B cell (primary cell): ENCODE measurements around the gene SLCO4C1. TPM values are rescaled to one million over a fixed set of nuclear protein-coding genes. Genes with fewer than 3 reads are reported as not detected.

Experiments used
- ATAC-seq: fragments of 200-7000 bp; cut with Tn5 transposase; one replicate; pipeline ENCODE4 v1.10.0; 2021; ENCODE audit warnings: low read depth, mild to moderate bottlenecking, moderate number of reproducible peaks, moderate library complexity
- CTCF ChIA-PET: fragments of 350-600 bp; sonication (Branson Sonifier 250); formaldehyde crosslinking; loops from one replicate; lab custom pipeline; 2021; ENCODE audit warnings: antibody characterized with exemption, inconsistent platforms; lab: Charles Lee
- POLR2A ChIA-PET: fragments of 350-600 bp; sonication (Branson Sonifier 250); formaldehyde crosslinking; loops from one replicate; lab custom pipeline; 2021; ENCODE audit warnings: antibody characterized with exemption; lab: Charles Lee
- DNase-seq: peaks from one replicate; pipeline ENCODE4 v3.0.0; 2013
- H2AFZ ChIP-seq: 2 replicates; pipeline ENCODE4 v1.6.1; 2012; ENCODE audit warnings: mild to moderate bottlenecking, low read depth, low read length; ENCODE audit not compliant: insufficient read depth, poor library complexity, severe bottlenecking
- H3K27ac ChIP-seq, 2 donors: 1 replicate in 1 of 2; 2 replicates in 1 of 2; pipeline ENCODE4 v1.5.1; 2012 to 2013; ENCODE audit warnings: low read length in 2 of 2, mild to moderate bottlenecking in 2 of 2, moderate library complexity in 1 of 2
- H3K27me3 ChIP-seq, 4 experiments: fragments of 200-600 bp in 1 of 4; sonication (generic) in 1 of 4; replicated peaks in 1 of 4; 1 replicate in 2 of 4; 2 replicates in 2 of 4; pipeline versions ENCODE4 v1.6.1 to v1.7.0; 2013 to 2016; ENCODE audit warnings: low read length in 3 of 4, mild to moderate bottlenecking in 2 of 4, mixed read lengths in 1 of 4, moderate library complexity in 1 of 4; ENCODE audit not compliant: insufficient read depth in 4 of 4, control insufficient read depth in 3 of 4; ENCODE audit errors: control extremely low read depth in 1 of 4
- H3K36me3 ChIP-seq, 2 experiments: replicated peaks in 1 of 2; 1 replicate in 1 of 2; 2 replicates in 1 of 2; pipeline versions ENCODE4 v1.6.1 to v1.7.1; 2013; ENCODE audit warnings: low read length in 1 of 2; ENCODE audit not compliant: insufficient read depth in 2 of 2, control insufficient read depth in 1 of 2; ENCODE audit errors: control extremely low read depth in 1 of 2, extremely low read depth in 1 of 2
- H3K4me1 ChIP-seq, 2 donors: fragments of 200-600 bp in 1 of 2; sonication (generic) in 1 of 2; 1 replicate in 1 of 2; 2 replicates in 1 of 2; pipeline versions ENCODE4 v1.5.1 to v1.6.1; 2013 to 2017; ENCODE audit warnings: low read length in 2 of 2; ENCODE audit not compliant: control insufficient read depth in 2 of 2, insufficient read depth in 2 of 2
- H3K4me2 ChIP-seq: replicated peaks from 2 replicates; pipeline ENCODE3; 2012; ENCODE audit warnings: mild to moderate bottlenecking, low read depth, low read length; ENCODE audit not compliant: poor library complexity, severe bottlenecking
- H3K4me3 ChIP-seq, 5 experiments: fragments of 200-600 bp in 1 of 5; sonication (generic) in 1 of 5; 1 replicate in 3 of 5; 2 replicates in 2 of 5; pipeline versions ENCODE4 v1.5.1 to v1.7.0; 2011 to 2016; ENCODE audit warnings: low read length in 4 of 5, mild to moderate bottlenecking in 4 of 5, low read depth in 2 of 5, control low read depth in 1 of 5, moderate library complexity in 1 of 5; ENCODE audit not compliant: insufficient read depth in 1 of 5; ENCODE audit errors: control extremely low read depth in 1 of 5, extremely low read depth in 1 of 5
- H3K79me2 ChIP-seq: fragments of 200-600 bp; sonication (generic); one replicate; pipeline ENCODE4 v1.6.0; 2016; ENCODE audit warnings: low read length; ENCODE audit not compliant: control insufficient read depth, insufficient read depth
- H3K9ac ChIP-seq: fragments of 200-600 bp; sonication (generic); 2 replicates; pipeline ENCODE4 v1.6.1; 2017; ENCODE audit warnings: mild to moderate bottlenecking, low read length, moderate library complexity
- H3K9me3 ChIP-seq, 3 donors: one replicate each; pipeline versions ENCODE4 v1.6.1 to v1.7.1; 2013; ENCODE audit warnings: low read length in 2 of 3; ENCODE audit not compliant: control insufficient read depth in 2 of 3, insufficient read depth in 1 of 3; ENCODE audit errors: control extremely low read depth in 1 of 3
- H4K20me1 ChIP-seq: 2 replicates; pipeline ENCODE4 v1.6.0; 2012; ENCODE audit warnings: mild to moderate bottlenecking, low read length; ENCODE audit not compliant: insufficient read depth, control insufficient read depth, poor library complexity, severe bottlenecking
- H3K27ac Mint-ChIP-seq: one replicate; pipeline ENCODE4 v1.8.0; 2021; ENCODE audit warnings: mixed read lengths
- H3K27me3 Mint-ChIP-seq: one replicate; pipeline ENCODE4 v1.8.0; 2021; ENCODE audit warnings: mixed read lengths
- H3K4me1 Mint-ChIP-seq: one replicate; pipeline ENCODE4 v1.8.0; 2021; ENCODE audit warnings: mixed read lengths
- H3K4me3 Mint-ChIP-seq: one replicate; pipeline ENCODE4 v1.8.0; 2021; ENCODE audit warnings: mixed read lengths
- H3K9me3 Mint-ChIP-seq: one replicate; pipeline ENCODE4 v1.8.0; 2022; ENCODE audit warnings: mixed read lengths; ENCODE audit not compliant: insufficient read depth
- EZH2 ChIP-seq: IDR thresholded peaks from 2 replicates; pipeline ENCODE4 v1.6.1; 2012; ENCODE audit warnings: borderline replicate concordance, low read depth, mild to moderate bottlenecking, moderate library complexity, low read length; ENCODE audit not compliant: insufficient read depth, poor library complexity, severe bottlenecking
- WGBS: methylation state at CpG from one replicate; pipeline ENCODE4 v1.1.5; 2013; ENCODE audit warnings: missing lambda C conversion rate; ENCODE audit not compliant: insufficient coverage; 5-methylcytosine and 5-hydroxymethylcytosine counted together
- intact Hi-C: fragments of 100-400 bp; cut with micrococcal nuclease; formaldehyde crosslinking; loops from one replicate; pipeline ENCODE4 v1.10.0; 2022
- polyA plus RNA-seq: library from polyadenylated mRNA; depleted of rRNA; stranded (reverse); fragments of >200 nt; gene quantifications from 2 replicates; pipeline ENCODE4 v1.2.3, GENCODE V29; 2012
- total RNA-seq, 2 donors: library from RNA; stranded (reverse); fragments of 120-200 nt in 1 of 2; gene quantifications; 1 replicate in 1 of 2; 2 replicates in 1 of 2; pipeline versions ENCODE4 v1.2.3 to v1.2.4, GENCODE V29; 2013 to 2022
- TF ChIP-seq, protein P1 (sequence below): fragments of 200-600 bp; IDR thresholded peaks from one replicate; pipeline ENCODE4 v1.8.0; 2022; ENCODE audit warnings: antibody characterized with exemption, mild to moderate bottlenecking

The SLCO4C1 gene
- total and polyA plus RNA-seq, 2 donors (not counting 1 experiment from before 2014, with no cell fraction given), result 0.36 to 0.42 TPM

- ATAC-seq (no peak), DNase-seq (no peak)
- Mint-ChIP-seq H3K4me3 (no peak overlapping the region), H3K9me3 (no peaks in the 10 kb centered on the region), H3K27ac (no peak overlapping the region), H3K4me1 (no peaks in the 10 kb centered on the region), H3K27me3 (no peaks in the 10 kb centered on the region)
- WGBS, result 100% methylated on average over 1 of the region's 3 CpGs
- Histone ChIP-seq H3K9ac (no peak overlapping the region), H3K9me3 (no peaks in the 10 kb centered on the region), H3K27me3 (no peaks in the 10 kb centered on the region), H2AFZ (no peak overlapping the region), H3K4me2 (no peak overlapping the region), H4K20me1 (no peaks in the 10 kb centered on the region), H3K79me2 (no peaks in the 10 kb centered on the region), H3K27ac (no peak overlapping the region), H3K4me3 (no peak overlapping the region), H3K36me3 (no peaks in the 10 kb centered on the region), H3K4me1 (no peaks in the 10 kb centered on the region)
- CTCF ChIA-PET, result no interaction called here
- TF ChIP-seq, protein P1, sequence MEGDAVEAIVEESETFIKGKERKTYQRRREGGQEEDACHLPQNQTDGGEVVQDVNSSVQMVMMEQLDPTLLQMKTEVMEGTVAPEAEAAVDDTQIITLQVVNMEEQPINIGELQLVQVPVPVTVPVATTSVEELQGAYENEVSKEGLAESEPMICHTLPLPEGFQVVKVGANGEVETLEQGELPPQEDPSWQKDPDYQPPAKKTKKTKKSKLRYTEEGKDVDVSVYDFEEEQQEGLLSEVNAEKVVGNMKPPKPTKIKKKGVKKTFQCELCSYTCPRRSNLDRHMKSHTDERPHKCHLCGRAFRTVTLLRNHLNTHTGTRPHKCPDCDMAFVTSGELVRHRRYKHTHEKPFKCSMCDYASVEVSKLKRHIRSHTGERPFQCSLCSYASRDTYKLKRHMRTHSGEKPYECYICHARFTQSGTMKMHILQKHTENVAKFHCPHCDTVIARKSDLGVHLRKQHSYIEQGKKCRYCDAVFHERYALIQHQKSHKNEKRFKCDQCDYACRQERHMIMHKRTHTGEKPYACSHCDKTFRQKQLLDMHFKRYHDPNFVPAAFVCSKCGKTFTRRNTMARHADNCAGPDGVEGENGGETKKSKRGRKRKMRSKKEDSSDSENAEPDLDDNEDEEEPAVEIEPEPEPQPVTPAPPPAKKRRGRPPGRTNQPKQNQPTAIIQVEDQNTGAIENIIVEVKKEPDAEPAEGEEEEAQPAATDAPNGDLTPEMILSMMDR, result no peak
- TF ChIP-seq EZH2, result no peak
- POLR2A ChIA-PET, result no interaction called here
- intact Hi-C loops, result no loop called here
These were observed 46.7 kb downstream of the SLCO4C1 start for GRCh38 chr5:102249381-102249780.

- no peaks in the 10 kb centered on the region for H3K4me1 Mint-ChIP-seq
These were observed 52.9 kb downstream of the SLCO4C1 start for GRCh38 chr5:102243213-102243612.

More at GRCh38 chr5:102243213-102243612, 52.9 kb downstream of the SLCO4C1 start:
- Histone ChIP-seq H4K20me1 (no peaks in the 10 kb centered on the region), H3K27me3 (no peaks in the 10 kb centered on the region), H3K4me2 (no peak overlapping the region), H3K79me2 (no peaks in the 10 kb centered on the region), H3K36me3 (no peaks in the 10 kb centered on the region), H3K9me3 (peaks cover 0 to 3% (median 0%) of the 10 kb centered on the region in 3 donors), H3K9ac (no peak overlapping the region), H3K27ac (no peak overlapping the region), H2AFZ (no peak overlapping the region), H3K4me1 (no peaks in the 10 kb centered on the region), H3K4me3 (no peak overlapping the region)
- H3K4me3 Mint-ChIP-seq, result no peak overlapping the region
- ATAC-seq, result no peak
- TF ChIP-seq, protein P1, result no peak
- no peak for TF ChIP-seq EZH2
- 93% methylated on average over 4 of the region's 4 CpGs for WGBS
- no peaks in the 10 kb centered on the region for H3K27me3 Mint-ChIP-seq
- no peak for DNase-seq
- ChIA-PET CTCF (no interaction called here), POLR2A (no interaction called here)
- no peak overlapping the region for H3K27ac Mint-ChIP-seq
- intact Hi-C loops, result no loop called here
- no peaks in the 10 kb centered on the region for H3K9me3 Mint-ChIP-seq
